Effector memory CD4-positive, alpha-beta T cell (primary cell): ENCODE data around the gene SMIM45.

Source experiments
- DNase-seq, 3 donors: peaks; one replicate each; pipeline ENCODE4 v3.0.0-alpha.2; 2020
- H3K27ac ChIP-seq: 2 replicates; pipeline ENCODE4 v1.7.0; 2013; ENCODE audit warnings: mild to moderate bottlenecking, low read length, moderate library complexity; ENCODE audit not compliant: insufficient read depth, poor library complexity, severe bottlenecking
- H3K27me3 ChIP-seq: replicated peaks from 2 replicates; pipeline ENCODE4 v1.7.0; 2013; ENCODE audit warnings: mild to moderate bottlenecking, low read length; ENCODE audit not compliant: insufficient read depth, control insufficient read depth, poor library complexity, severe bottlenecking
- H3K36me3 ChIP-seq: 2 replicates; pipeline ENCODE4 v1.7.0; 2013; ENCODE audit warnings: mild to moderate bottlenecking, low read length, moderate library complexity; ENCODE audit not compliant: control insufficient read depth, insufficient read depth
- H3K4me1 ChIP-seq: 2 replicates; pipeline ENCODE4 v1.7.0; 2013; ENCODE audit warnings: low read length, mild to moderate bottlenecking; ENCODE audit not compliant: control insufficient read depth, insufficient read depth, poor library complexity, severe bottlenecking
- H3K4me3 ChIP-seq: 2 replicates; pipeline ENCODE4 v1.7.0; 2013; ENCODE audit warnings: low read length, low read depth, mild to moderate bottlenecking; ENCODE audit not compliant: insufficient read depth, poor library complexity, severe bottlenecking
- H3K9me3 ChIP-seq: 2 replicates; pipeline ENCODE4 v1.7.0; 2013; ENCODE audit warnings: mild to moderate bottlenecking, low read length, moderate library complexity; ENCODE audit not compliant: control insufficient read depth

SMIM45 gene

DNA sequence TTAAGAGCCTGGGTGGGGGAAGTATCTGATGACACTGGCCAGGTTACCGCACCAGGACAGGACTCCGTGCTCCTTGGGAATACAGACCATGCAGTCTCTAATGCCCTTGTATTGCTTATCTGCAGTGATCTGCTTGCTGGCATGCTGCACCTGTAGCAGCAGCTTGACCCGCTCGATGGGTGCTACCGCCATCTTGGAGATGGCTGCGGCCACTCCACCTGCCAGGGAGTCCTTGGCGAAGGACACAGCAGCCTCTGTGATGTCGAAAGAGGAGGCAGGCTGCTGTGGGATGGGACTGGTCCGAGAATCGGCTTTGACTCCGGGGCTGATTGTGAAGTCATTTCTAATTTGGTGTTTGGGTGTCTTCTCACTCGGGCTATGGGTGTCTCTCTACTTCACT, 49.8 kb downstream of the SMIM45 start:
- H3K27me3 ChIP-seq: no peaks in the 10 kb centered on the region
- H3K4me1 ChIP-seq: no peaks in the 10 kb centered on the region
- no peak overlapping the region for H3K27ac ChIP-seq
- no peaks in the 10 kb centered on the region for H3K9me3 ChIP-seq
- DNase-seq: no peak
- H3K36me3 ChIP-seq: no peaks in the 10 kb centered on the region
- H3K4me3 ChIP-seq: no peak overlapping the region

DNA sequence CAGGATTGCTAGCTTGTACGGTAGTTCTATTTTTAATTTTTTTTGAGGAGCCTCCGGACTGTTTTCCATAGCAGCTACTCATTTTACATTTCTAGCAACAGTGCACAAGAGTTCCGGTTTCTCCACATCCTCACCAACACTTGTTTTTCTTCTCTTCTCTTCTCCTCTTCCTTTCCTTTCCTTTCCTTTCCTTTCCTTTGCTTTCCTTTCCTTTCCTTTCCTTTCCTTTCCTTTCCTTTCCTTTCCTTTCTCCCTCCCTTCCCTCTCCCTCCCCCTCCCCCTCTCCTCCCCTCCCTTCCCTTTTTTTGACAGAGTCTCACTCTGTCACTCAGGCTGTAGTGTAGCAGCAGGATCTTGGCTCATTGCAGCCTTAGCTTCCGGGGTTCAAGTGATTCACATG, 56.0 kb downstream of the SMIM45 start:
- Histone ChIP-seq H3K4me3 (no peak overlapping the region), H3K4me1 (no peaks in the 10 kb centered on the region), H3K27me3 (no peaks in the 10 kb centered on the region), H3K9me3 (no peaks in the 10 kb centered on the region), H3K27ac (no peak overlapping the region), H3K36me3 (no peaks in the 10 kb centered on the region)
- no peak for DNase-seq
